HUDEP-2 (cell line): ENCODE results near the gene ENPEP.
"Not testable (repeated sequence)": the region's sequence is repeated elsewhere in the genome, so short reads cannot be mapped to it uniquely, and the experiment has no call there.

Experiments used
- DNase-seq, 76 experiments: peaks; one replicate each; lab custom pipeline; 2025; ENCODE audit not compliant: unreplicated experiment in 76 of 76; lab: John Stamatoyannopoulos, UW

The ENPEP gene

DNA sequence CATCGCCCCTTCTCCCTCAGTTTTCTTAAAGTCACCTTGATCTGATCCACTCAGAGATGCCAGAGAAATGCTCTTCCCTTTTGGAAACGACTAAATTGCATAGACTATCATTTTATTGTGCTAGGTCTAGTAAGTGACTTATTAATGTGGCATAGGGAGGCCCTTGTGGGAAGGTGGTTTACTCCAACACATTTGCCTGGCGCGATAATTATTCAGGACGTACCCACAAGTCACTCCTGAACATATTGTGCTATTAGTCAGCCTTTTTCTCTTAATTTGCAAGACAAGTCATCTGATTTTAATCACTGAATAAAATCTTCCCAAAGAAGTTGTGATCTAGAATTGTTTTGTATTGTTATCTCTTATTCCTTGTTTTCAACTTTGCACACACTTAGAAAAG lies 7.6 kb downstream of the ENPEP start:
- DNase-seq: no peak

DNA sequence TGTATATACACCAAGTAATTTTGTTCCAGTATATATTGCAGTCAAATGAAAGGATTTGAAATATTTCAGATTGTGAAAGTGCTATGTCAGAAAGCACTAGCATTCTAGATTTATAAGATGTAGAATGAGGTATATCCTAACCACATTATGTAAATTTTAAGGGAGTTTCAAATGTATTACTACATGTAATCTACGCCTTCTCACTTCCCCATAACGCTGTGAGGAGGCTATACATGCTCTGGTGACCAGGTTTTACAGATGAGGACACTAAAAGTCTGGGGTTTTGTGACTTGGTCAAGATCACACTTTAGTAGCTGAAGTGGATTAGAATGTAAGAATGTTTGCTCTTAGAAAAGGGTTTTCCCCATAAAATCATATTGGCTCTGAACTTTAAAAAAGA lies 8.1 kb downstream of the ENPEP start:
- no peak for DNase-seq

DNA sequence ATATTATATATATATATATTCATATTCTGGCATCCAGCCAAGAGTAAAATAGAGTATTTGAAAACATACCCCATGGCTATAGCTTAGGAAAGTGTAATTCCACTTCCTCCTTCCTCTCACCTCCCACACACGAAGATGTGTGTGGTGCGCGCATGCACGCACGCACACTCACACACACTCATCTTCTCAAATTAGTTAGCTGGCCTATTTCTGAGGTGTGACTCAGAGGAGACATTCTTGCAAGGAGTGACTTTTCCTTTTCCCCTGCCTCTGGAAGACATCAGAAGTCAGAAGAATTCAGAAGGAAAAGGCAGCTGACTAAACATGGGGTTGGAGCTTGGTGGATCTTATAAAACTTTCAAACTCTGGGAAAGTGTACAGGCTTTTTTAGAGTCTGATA lies 8.8 kb downstream of the ENPEP start:
- no peak for DNase-seq

DNA sequence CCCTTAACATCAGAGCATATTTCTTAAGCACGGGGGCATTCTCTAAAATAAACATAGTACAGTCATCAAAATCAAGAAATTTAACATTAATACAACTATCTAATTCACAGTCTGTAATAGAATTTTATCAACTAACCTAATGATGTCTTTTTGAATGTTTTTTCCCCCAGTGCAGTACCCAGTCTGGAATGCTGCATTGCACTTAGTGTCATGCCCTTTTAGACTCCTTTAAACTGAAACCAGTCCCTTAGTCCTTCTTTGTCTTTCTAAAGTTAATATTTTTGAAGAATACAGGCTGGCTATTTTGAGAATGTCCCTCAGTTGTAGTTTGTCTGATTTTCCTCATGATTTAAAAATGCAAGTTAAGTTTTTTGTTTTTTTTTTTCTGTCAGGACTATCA lies 9.5 kb downstream of the ENPEP start:
- no peak for DNase-seq

GRCh38 chr4:110486256-110486655 lies 10.3 kb downstream of the ENPEP start:
- DNase-seq: no peak

GRCh38 chr4:110486850-110487249 lies 10.9 kb downstream of the ENPEP start:
- not testable (repeated sequence) for DNase-seq

GRCh38 chr4:110487873-110488272 lies 11.9 kb downstream of the ENPEP start:
- DNase-seq: no peak

- DNase-seq: peak in 1 of 76 experiments; percentile 0
These were observed 14.1 kb downstream of the ENPEP start for GRCh38 chr4:110489901-110490508.

DNA sequence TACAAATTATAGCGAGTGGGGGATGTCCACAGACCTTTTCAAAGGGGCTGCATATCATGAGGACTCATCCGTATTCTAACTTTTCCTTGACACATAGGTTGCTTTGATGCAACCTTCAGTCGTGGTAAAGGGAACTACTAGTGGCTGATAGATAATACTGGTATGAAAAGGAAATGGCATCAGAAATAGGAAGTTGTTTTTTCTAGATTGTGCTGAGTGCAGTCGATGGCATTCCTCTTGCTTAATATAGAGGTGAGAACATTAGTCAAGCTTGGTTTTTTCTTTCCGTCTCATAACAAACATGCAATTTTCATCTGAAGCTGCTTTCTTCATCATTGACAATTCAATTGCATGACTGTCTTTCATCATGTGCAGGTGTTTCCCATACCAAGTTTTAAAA lies 16.6 kb downstream of the ENPEP start:
- DNase-seq: no peak

- no peak for DNase-seq
These were observed 17.6 kb downstream of the ENPEP start for GRCh38 chr4:110493520-110493919.

DNA sequence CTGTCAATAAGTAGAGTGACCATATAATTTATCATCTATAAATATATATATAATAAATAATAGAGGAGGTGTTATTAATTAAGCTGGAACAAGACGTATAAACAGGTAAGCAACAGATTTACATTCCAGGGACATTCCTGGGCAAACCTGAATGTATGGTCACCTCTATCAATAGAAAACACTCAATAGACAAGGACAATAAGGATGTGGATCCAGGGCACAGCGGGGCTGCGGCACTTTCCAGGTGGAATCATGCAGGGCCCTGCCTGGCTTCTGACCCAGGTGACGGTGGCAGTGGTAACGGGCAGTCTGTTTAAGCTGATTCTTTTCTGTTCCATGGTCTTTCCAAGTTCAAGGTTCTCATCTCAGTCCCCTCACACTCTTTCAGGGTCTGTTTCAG lies 22.5 kb downstream of the ENPEP start:
- no peak for DNase-seq

DNA sequence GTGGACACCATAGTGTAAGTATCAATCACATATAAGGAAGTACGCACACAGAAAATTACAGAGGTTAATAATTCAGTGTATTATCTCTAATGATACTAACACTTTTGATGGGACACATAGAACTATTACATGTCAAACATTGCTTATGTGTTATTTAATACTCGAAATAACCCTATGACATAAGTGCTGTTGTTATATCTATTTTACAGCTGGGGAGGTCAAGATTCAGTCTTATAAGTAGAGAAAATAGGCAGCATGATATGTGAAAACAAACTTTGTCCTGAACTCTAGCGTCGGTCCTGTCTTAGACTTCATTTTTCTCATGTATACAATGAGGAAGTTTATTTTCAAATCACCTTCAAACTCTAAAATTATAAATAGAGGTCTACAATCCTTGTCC lies 23.2 kb downstream of the ENPEP start:
- no peak for DNase-seq

- DNase-seq: no peak
These were observed 25.9 kb downstream of the ENPEP start for GRCh38 chr4:110501826-110502225.

- peak in 1 of 76 experiments; percentile 1 for DNase-seq
These were observed 27.5 kb downstream of the ENPEP start for GRCh38 chr4:110503270-110504083.

DNA sequence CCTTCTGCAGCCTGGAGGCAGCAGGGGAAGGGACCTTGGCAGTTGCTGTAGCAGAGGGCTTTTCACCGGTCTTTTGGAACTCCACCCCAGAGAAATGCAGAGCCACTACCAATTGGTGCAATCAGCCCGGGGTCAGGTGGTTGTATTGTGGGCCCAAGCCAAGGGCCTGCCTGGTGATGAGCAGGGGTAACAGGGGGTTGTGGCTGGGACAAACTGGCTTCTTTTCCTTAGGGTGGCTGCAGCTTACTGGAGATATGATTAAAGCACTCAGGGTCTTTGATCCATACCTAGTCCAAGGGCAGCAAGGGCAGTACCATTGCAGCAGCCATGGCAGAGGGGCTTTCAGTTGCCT lies 28.1 kb downstream of the ENPEP start:
- no peak for DNase-seq

DNA sequence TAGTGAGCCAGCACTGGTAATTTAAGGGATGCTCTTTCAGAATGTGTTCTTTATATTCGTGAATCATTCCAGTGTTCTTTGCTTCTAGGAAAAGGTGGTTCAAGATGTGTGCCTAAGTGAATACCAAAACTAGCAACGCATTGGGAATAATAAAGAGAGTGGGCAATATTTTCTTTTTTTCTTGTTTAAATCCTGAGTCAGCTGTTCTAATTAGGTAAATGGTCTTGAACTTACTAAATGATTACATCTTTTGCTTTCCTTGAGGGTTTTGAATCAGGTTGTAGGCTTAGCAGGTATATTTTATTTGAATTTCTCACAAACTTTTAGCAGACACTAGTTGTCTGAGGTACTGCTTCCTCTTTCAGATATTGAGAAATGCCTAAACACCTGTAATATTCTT lies 29.5 kb downstream of the ENPEP start:
- DNase-seq: no peak

DNA sequence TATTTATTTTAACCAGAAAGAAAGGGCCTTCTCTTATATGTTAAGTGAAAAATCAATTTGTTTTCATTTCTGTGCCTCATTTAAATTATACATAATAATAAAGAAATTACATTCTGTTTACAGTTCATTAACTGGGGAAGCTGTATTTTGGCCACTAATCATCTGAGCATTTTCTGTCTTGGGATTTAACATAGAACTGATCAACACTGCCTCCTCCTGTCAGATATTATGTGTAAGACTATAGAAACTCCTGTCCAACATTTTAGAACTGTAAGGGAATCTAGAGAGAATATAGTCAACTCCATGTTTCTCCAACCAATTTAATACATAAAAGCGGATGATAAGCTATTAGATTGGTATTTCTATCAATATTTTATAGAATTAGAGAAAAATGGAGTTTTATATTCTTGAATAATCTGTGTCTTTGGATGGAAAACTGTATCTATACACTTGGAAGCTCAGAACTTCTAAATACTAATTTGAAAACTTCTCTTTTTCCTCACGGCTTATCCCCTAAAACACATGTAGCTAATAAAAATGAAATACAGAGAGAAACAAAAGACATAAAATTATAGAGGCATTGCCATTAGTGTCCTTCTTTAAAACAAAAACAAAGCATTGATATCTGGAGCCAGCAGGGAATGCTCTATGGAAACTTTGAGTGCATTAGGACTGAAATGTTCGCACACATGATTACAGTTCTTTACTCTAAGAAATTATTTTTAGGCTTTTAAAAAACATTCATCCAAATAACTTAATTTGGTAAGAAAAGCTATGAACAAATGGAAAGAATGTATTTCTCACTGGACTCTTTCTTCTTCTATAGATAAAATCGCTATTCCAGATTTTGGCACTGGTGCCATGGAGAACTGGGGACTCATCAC lies 33.1 kb downstream of the ENPEP start:
- peak in 11 of 76 experiments; percentile 2 to 47 (median 16) for DNase-seq

GRCh38 chr4:110510277-110510676 lies 34.3 kb downstream of the ENPEP start:
- no peak for DNase-seq

GRCh38 chr4:110510955-110511544 lies 35.1 kb downstream of the ENPEP start:
- DNase-seq: peak in 30 of 76 experiments; percentile 6 to 64 (median 38)

DNA sequence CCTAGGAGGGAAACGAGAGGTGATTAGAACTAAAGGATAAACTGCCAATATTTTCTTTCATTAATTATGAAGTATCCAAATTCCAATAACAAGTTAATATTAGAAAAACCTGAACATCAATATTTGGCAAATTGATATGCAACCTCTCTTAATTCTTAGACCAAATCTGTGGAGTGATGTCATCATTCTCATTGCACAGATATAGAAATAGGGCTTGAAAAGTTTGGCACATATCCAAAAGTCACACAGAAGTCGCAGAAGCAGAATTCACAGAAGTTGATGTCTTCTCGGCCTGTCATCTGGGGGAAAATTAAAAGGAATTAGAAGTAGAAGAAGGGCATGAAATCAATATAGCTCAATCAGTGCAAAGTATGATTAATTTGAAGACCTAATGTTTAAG lies 36.9 kb downstream of the ENPEP start:
- DNase-seq: no peak

DNA sequence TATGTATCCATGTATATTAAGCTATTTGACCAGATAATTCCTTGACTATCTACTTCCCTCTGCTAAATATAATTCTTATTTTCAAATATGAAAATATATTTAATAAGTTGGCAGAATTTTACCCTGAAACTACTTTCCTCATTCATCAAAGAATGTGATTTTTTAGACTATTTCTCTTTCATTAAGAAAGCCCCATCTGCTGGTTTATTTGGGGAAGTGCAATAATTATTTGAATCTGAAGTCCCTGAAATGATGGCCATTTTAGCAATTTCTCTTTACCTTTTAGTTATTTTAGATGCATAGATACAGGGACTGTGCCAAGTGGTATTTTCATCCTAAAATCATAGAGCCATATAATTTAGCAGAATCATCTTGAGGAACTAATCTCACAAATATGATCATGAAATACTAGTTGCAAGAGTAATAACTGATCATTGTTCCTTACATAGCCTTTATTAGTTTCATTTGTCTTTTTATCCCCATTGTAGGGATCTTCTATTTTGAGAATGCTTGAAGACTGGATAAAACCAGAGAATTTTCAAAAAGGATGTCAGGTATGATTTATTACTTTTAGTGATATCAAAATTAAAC lies 39.0 kb downstream of the ENPEP start:
- peak in 12 of 76 experiments; percentile 1 to 43 (median 16) for DNase-seq
